ENCODE measurements around the gene WRNIP1.
A peak's percentile ranks its signal among the peaks of the same experiment; 100 is the strongest.
"Not testable (repeated sequence)": the region's sequence is repeated elsewhere in the genome, so short reads cannot be mapped to it uniquely, and the experiment has no call there.

Gene WRNIP1

DNA sequence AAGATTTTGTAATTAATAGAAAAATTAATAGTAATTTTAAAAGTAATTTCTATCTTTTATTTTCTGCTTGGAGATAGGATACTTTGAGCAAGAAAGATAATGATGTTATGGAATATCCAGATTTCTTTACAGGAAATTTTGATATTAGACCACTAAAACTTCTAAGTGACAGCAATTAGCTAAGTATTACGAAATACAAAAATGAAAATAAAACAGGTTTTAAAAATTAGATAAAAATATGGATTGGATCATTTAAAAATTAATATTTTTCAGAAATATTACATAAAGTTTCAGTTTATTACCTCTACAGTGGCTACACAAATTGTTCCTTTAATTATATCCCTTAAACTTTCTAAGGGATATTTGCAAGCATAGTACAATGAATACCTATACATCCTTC is 10.3 kb upstream of the WRNIP1 start:
- no peak overlapping the region for H3K27ac ChIP-seq
- TF ChIP-seq CTCF (conservative IDR thresholded peaks at IDR 0.05) (no peak), ZFX (IDR thresholded peaks at IDR 0.05) (no peak)

DNA sequence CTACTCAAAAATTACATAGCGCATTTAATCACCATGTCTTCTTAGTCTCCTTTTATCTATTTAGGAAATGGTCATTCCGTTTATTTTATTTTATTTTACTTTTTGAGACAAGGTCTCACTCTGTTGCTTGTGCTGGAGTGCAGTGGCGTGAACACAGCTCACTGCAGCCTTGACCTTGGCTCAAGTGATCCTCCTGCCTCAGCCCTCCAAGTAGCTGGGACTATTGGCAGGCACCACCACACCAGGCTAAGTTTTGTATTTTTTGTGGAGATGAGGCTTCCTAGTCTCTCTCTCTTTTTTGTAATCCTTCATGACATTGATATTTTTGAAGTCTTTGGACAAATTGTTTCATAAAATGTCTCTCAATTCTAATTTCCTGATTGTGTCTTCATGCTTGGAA is 9.7 kb upstream of the WRNIP1 start:
- no peak overlapping the region for H3K27ac ChIP-seq
- TF ChIP-seq CTCF (conservative IDR thresholded peaks at IDR 0.05) = no peak
- TF ChIP-seq ZFX (IDR thresholded peaks at IDR 0.05) = no peak

DNA sequence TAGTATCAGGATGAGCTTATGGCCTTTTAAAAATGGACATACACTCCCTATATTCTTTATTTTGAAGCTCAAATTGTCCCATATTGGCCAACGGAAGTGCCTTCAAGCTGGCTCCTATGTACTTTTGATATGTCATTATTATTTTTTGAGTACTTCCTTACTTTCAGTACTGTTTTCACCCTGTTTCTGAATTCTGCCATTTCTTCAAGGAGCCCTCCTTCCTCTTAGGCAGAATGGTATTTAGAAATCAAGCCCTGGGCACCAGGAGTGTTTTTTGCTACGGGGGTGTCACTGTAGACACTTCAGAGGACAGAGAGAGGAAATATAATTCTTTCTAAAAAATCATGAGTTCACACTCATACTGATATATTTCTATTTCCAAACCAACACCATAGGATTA is 9.0 kb upstream of the WRNIP1 start:
- no peak overlapping the region for H3K27ac ChIP-seq
- no peak for TF ChIP-seq ZFX (IDR thresholded peaks at IDR 0.05)
- no peak for TF ChIP-seq CTCF (conservative IDR thresholded peaks at IDR 0.05)

DNA sequence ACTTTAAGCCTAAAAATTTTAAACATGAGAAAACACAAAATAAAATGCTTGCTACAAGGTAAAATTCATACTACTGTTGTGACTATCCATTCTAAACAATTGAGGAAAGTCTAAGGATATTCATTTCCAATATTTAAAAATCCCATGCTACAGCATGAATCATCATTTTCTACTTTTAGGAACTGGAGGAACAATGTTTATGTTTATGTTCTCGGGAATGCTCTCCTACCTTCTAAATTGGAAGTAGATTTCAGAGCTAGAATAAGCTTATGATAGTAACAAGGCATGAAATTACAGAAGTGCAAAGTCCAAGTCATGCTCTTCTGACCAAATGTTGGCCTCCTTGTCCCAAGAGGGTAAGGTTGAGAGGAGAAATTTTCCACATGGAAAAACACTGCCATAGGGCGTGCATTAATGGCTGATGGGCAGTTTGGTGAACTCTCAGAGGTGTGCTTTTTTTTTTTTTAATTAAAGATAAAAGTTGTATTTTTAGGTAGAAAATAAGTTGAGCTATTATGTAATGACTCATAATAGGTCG is 8.4 kb upstream of the WRNIP1 start:
- TF ChIP-seq ZFX (IDR thresholded peaks at IDR 0.05) (no peak), CTCF (conservative IDR thresholded peaks at IDR 0.05) (no peak)
- no peak overlapping the region for H3K27ac ChIP-seq

GRCh38 chr6:2758980-2759379 is 6.2 kb upstream of the WRNIP1 start:
- TF ChIP-seq CTCF (conservative IDR thresholded peaks at IDR 0.05) (no peak), ZFX (IDR thresholded peaks at IDR 0.05) (no peak)
- no peak overlapping the region for H3K27ac ChIP-seq

- TF ChIP-seq ZFX (IDR thresholded peaks at IDR 0.05) (no peak), CTCF (conservative IDR thresholded peaks at IDR 0.05) (peak; percentile 40)
- no peak overlapping the region for H3K27ac ChIP-seq
Observed at GRCh38 chr6:2760882-2761842, 4.0 kb upstream of the WRNIP1 start.

- H3K27ac ChIP-seq = not testable (repeated sequence)
Observed at GRCh38 chr6:2762868-2763267, 2.3 kb upstream of the WRNIP1 start.

All from C4-2B (cell line).